Skeletal muscle tissue (tissue), 4 donors: Measurements from ENCODE around the gene BEST4. TPM values are rescaled to one million over a fixed set of nuclear protein-coding genes. Genes with fewer than 3 reads are reported as not detected.
"Not testable (repeated sequence)": the region's sequence is repeated elsewhere in the genome, so short reads cannot be mapped to it uniquely, and the experiment has no call there.

ENCODE experiments used
- H3K27ac ChIP-seq: one replicate; pipeline ENCODE4 v1.7.0; 2013; ENCODE audit warnings: mild to moderate bottlenecking, low read depth, low read length, inconsistent platforms
- H3K27me3 ChIP-seq, 3 donors: one replicate each; pipeline ENCODE4 v1.7.0; 2013; ENCODE audit warnings: low read length in 3 of 3; ENCODE audit not compliant: control insufficient read depth in 3 of 3, insufficient read depth in 3 of 3
- H3K36me3 ChIP-seq, 3 donors: one replicate each; pipeline ENCODE4 v1.7.0; 2013; ENCODE audit warnings: low read length in 3 of 3; ENCODE audit not compliant: control insufficient read depth in 3 of 3, insufficient read depth in 3 of 3
- H3K4me1 ChIP-seq, 3 donors: one replicate each; pipeline ENCODE4 v1.7.0; 2013; ENCODE audit warnings: low read length in 3 of 3, mild to moderate bottlenecking in 3 of 3; ENCODE audit not compliant: control insufficient read depth in 3 of 3, insufficient read depth in 3 of 3
- H3K4me3 ChIP-seq, 3 donors: one replicate each; pipeline ENCODE4 v1.7.0; 2013; ENCODE audit warnings: low read length in 3 of 3
- H3K9ac ChIP-seq, 3 donors: one replicate each; pipeline ENCODE4 v1.7.0; 2013; ENCODE audit warnings: low read length in 3 of 3, mild to moderate bottlenecking in 3 of 3, moderate library complexity in 2 of 3, low read depth in 1 of 3
- H3K9me3 ChIP-seq, 3 donors: one replicate each; pipeline ENCODE4 v1.7.0; 2013; ENCODE audit warnings: low read length in 3 of 3; ENCODE audit not compliant: control insufficient read depth in 3 of 3
- total RNA-seq: library from RNA; depleted of rRNA; stranded (reverse); fragments of >200 nt; gene quantifications from one replicate; pipeline ENCODE4 v1.2.3, GENCODE V29; 2014
- donor health status: Osteomylitis.

The BEST4 gene
- total RNA-seq, 1 donor from 2014 or later: not detected

GRCh38 chr1:44757420-44757819, 30.6 kb downstream of the BEST4 start:
- Histone ChIP-seq H3K36me3 (no peaks in the 10 kb centered on the region), H3K9ac (no peak overlapping the region), H3K4me1 (peaks cover 0 to 4% (median 3%) of the 10 kb centered on the region in 3 donors), H3K9me3 (no peaks in the 10 kb centered on the region), H3K27ac (no peak overlapping the region), H3K27me3 (no peaks in the 10 kb centered on the region), H3K4me3 (no peak overlapping the region)

GRCh38 chr1:44747878-44748277, 40.1 kb downstream of the BEST4 start:
- no peak overlapping the region for H3K4me3 ChIP-seq
- no peaks in the 10 kb centered on the region for H3K9me3 ChIP-seq

GRCh38 chr1:44743211-44743610, 44.8 kb downstream of the BEST4 start:
- Histone ChIP-seq H3K9ac (no peak overlapping the region), H3K36me3 (no peaks in the 10 kb centered on the region), H3K4me3 (no peak overlapping the region), H3K9me3 (no peaks in the 10 kb centered on the region), H3K27ac (no peak overlapping the region), H3K4me1 (peaks cover 7 to 13% (median 10%) of the 10 kb centered on the region in 3 donors), H3K27me3 (no peaks in the 10 kb centered on the region)

More at GRCh38 chr1:44747878-44748277, 40.1 kb downstream of the BEST4 start:
- Histone ChIP-seq H3K4me1 (no peaks in the 10 kb centered on the region), H3K27me3 (no peaks in the 10 kb centered on the region), H3K36me3 (no peaks in the 10 kb centered on the region), H3K9ac (no peak overlapping the region), H3K27ac (no peak overlapping the region)

GRCh38 chr1:44740179-44740617, 47.8 kb downstream of the BEST4 start:
- H3K27me3 ChIP-seq: no peaks in the 10 kb centered on the region
- no peak overlapping the region for H3K27ac ChIP-seq
- peak overlapping the region; percentile 76 to 87 (median 77) for H3K4me3 ChIP-seq
- peaks cover 7 to 13% (median 10%) of the 10 kb centered on the region in 3 donors for H3K4me1 ChIP-seq
- H3K36me3 ChIP-seq: no peaks in the 10 kb centered on the region
- H3K9ac ChIP-seq: peak overlapping the region in 2 of 3 donors; percentile 89 to 90
- no peaks in the 10 kb centered on the region for H3K9me3 ChIP-seq

GRCh38 chr1:44739307-44740178, 48.4 kb downstream of the BEST4 start, which contains the start of gene KIF2C:
Gene KIF2C (plus strand): TSS chr1:44739837. CDS start chr1:44739933, 96 bp downstream.
- H3K4me3 ChIP-seq: peak within 1 kb of the TSS; percentile 87 to 94 (median 91)
- peak within 1 kb of the TSS; percentile 89 to 95 (median 90) for H3K9ac ChIP-seq
- H3K36me3 ChIP-seq: no peaks in the 10 kb centered on the region
- peak within 1 kb of the TSS; percentile 96 for H3K27ac ChIP-seq
- no peaks in the 10 kb centered on the region for H3K27me3 ChIP-seq
- H3K4me1 ChIP-seq: peaks cover 7 to 13% (median 10%) of the 10 kb centered on the region in 3 donors
- no peaks in the 10 kb centered on the region for H3K9me3 ChIP-seq

GRCh38 chr1:44738953-44739306, 49.0 kb downstream of the BEST4 start:
- peak overlapping the region; percentile 87 to 94 (median 91) for H3K4me3 ChIP-seq
- H3K27me3 ChIP-seq, H3K36me3 ChIP-seq, H3K9me3 ChIP-seq: not testable (repeated sequence)
- peaks cover 7 to 13% (median 10%) of the 10 kb centered on the region in 3 donors for H3K4me1 ChIP-seq
- peak overlapping the region; percentile 96 for H3K27ac ChIP-seq
- peak overlapping the region; percentile 89 to 95 (median 90) for H3K9ac ChIP-seq

- Histone ChIP-seq H3K36me3 (no peaks in the 10 kb centered on the region), H3K4me3 (no peak overlapping the region), H3K27me3 (no peaks in the 10 kb centered on the region), H3K27ac (no peak overlapping the region), H3K9me3 (no peaks in the 10 kb centered on the region), H3K9ac (no peak overlapping the region), H3K4me1 (peaks cover 10 to 18% (median 15%) of the 10 kb centered on the region in 3 donors)
These were observed 52.0 kb downstream of the BEST4 start for GRCh38 chr1:44735992-44736391.

GRCh38 chr1:44733784-44734183, 54.2 kb downstream of the BEST4 start:
- Histone ChIP-seq H3K4me1 (peaks cover 4 to 10% (median 10%) of the 10 kb centered on the region in 3 donors), H3K9me3 (no peaks in the 10 kb centered on the region), H3K9ac (no peak overlapping the region), H3K4me3 (no peak overlapping the region), H3K27me3 (no peaks in the 10 kb centered on the region), H3K27ac (peak overlapping the region; percentile 30), H3K36me3 (no peaks in the 10 kb centered on the region)
